Endodermal cell (in vitro differentiated cells): ENCODE data around the gene TRAK1. TPM values are rescaled to one million over a fixed set of nuclear protein-coding genes. Genes with fewer than 3 reads are reported as not detected.

Source experiments
- DNase-seq: peaks from one replicate; pipeline ENCODE4 v3.0.0-alpha.2; 2017
- H3K27ac ChIP-seq: 2 replicates; pipeline ENCODE4 v1.5.1; 2013; ENCODE audit warnings: mild to moderate bottlenecking, low read depth, low read length, moderate library complexity
- H3K27me3 ChIP-seq: 2 replicates; pipeline ENCODE4 v1.6.1; 2013; ENCODE audit warnings: mild to moderate bottlenecking, low read length, moderate library complexity; ENCODE audit not compliant: insufficient read depth, control insufficient read depth, poor library complexity, severe bottlenecking
- H3K36me3 ChIP-seq: 2 replicates; pipeline ENCODE4 v1.7.0; 2013; ENCODE audit warnings: mild to moderate bottlenecking, low read length, moderate library complexity; ENCODE audit not compliant: control insufficient read depth, insufficient read depth
- H3K4me1 ChIP-seq: one replicate; pipeline ENCODE4 v1.7.0; 2013; ENCODE audit warnings: low read length; ENCODE audit not compliant: control insufficient read depth, insufficient read depth
- H3K4me3 ChIP-seq: 2 replicates; pipeline ENCODE4 v1.5.1; 2013; ENCODE audit warnings: mild to moderate bottlenecking, low read length, moderate library complexity
- H3K9ac ChIP-seq: 2 replicates; pipeline ENCODE4 v1.6.1; 2013; ENCODE audit warnings: mild to moderate bottlenecking, low read length, moderate library complexity; ENCODE audit not compliant: poor library complexity, severe bottlenecking; ENCODE audit errors: extremely low read depth
- H3K9me3 ChIP-seq: 2 replicates; pipeline ENCODE4 v1.6.1; 2013; ENCODE audit warnings: mild to moderate bottlenecking, low read length, moderate library complexity; ENCODE audit not compliant: control insufficient read depth
- H3K27ac Mint-ChIP-seq: 2 replicates; pipeline ENCODE4 v1.8.0; 2020; ENCODE audit warnings: mixed read lengths
- H3K27me3 Mint-ChIP-seq: 2 replicates; pipeline ENCODE4 v1.8.0; 2021; ENCODE audit warnings: mild to moderate bottlenecking, mixed read lengths; ENCODE audit not compliant: insufficient read depth
- H3K36me3 Mint-ChIP-seq: 2 replicates; pipeline ENCODE4 v1.8.0; 2020; ENCODE audit warnings: low read depth, mixed read lengths
- H3K4me1 Mint-ChIP-seq: 2 replicates; pipeline ENCODE4 v1.8.0; 2020; ENCODE audit warnings: mixed read lengths
- H3K4me3 Mint-ChIP-seq: 2 replicates; pipeline ENCODE4 v1.8.0; 2020; ENCODE audit warnings: mild to moderate bottlenecking, moderate library complexity, mixed read lengths
- H3K9me3 Mint-ChIP-seq: 2 replicates; pipeline ENCODE4 v1.8.0; 2020; ENCODE audit warnings: mild to moderate bottlenecking, mixed read lengths
- CTCF ChIP-seq: fragments of 200-600 bp; sonication (generic); conservative IDR thresholded peaks from 2 replicates; pipeline ENCODE4 v1.5.0; 2021; ENCODE audit warnings: antibody characterized with exemption, mild to moderate bottlenecking
- WGBS, 2 experiments: methylation state at CpG; one replicate each; pipeline versions ENCODE4 v1.1.5 to v1.1.7; 2013; ENCODE audit warnings: missing lambda C conversion rate in 2 of 2, mixed read lengths in 1 of 2; ENCODE audit not compliant: insufficient coverage in 1 of 2, insufficient read length in 1 of 2; 5-methylcytosine and 5-hydroxymethylcytosine counted together
- total RNA-seq, 2 donors: library from RNA; stranded (reverse); fragmentation: NEBNext Ultra II Directional in 1 of 2; extraction: Animal tissue kit (Norgen Biotek cat#: 25700) in 1 of 2; gene quantifications; 2 replicates in 1 of 2; 3 replicates in 1 of 2; pipeline ENCODE4 v1.2.1, GENCODE V29; 2021

Gene TRAK1
- total RNA-seq, 2 donors from 2014 or later, result 29.8 to 31.0 TPM

GRCh38 chr3:42099020-42099765, 8.0 kb downstream of the TRAK1 start:
- no peak overlapping the region for H3K9ac ChIP-seq
- peaks cover 2% of the 10 kb centered on the region for H3K4me1 Mint-ChIP-seq
- no peak overlapping the region for H3K27ac ChIP-seq
- DNase-seq, result no peak
- no peak overlapping the region for H3K27ac Mint-ChIP-seq
- no peaks in the 10 kb centered on the region for H3K27me3 Mint-ChIP-seq
- WGBS, 2 experiments, result 79 to 86% methylated on average over 10 to 19 of the region's 19 CpGs
- H3K9me3 Mint-ChIP-seq, result peaks cover 14% of the 10 kb centered on the region
- no peak overlapping the region for H3K4me3 Mint-ChIP-seq
- H3K36me3 Mint-ChIP-seq, result peaks cover 18% of the 10 kb centered on the region
- no peaks in the 10 kb centered on the region for H3K27me3 ChIP-seq
- peaks cover 5% of the 10 kb centered on the region for H3K9me3 ChIP-seq
- no peak overlapping the region for H3K4me3 ChIP-seq
- peaks cover 15% of the 10 kb centered on the region for H3K36me3 ChIP-seq
- no peak for TF ChIP-seq CTCF
- peaks cover 2% of the 10 kb centered on the region for H3K4me1 ChIP-seq

- peaks cover 2% of the 10 kb centered on the region for H3K4me1 Mint-ChIP-seq
- peaks cover 29% of the 10 kb centered on the region for H3K36me3 Mint-ChIP-seq
- 95% methylated on average over 4 of the region's 4 CpGs for WGBS, 2 experiments
- Histone ChIP-seq H3K9ac (no peak overlapping the region), H3K36me3 (peaks cover 15% of the 10 kb centered on the region), H3K9me3 (peaks cover 5% of the 10 kb centered on the region), H3K4me3 (no peak overlapping the region), H3K4me1 (peaks cover 2% of the 10 kb centered on the region), H3K27ac (no peak overlapping the region), H3K27me3 (no peaks in the 10 kb centered on the region)
- H3K4me3 Mint-ChIP-seq, result no peak overlapping the region
- H3K27ac Mint-ChIP-seq, result no peak overlapping the region
- H3K9me3 Mint-ChIP-seq, result peaks cover 23% of the 10 kb centered on the region
- no peak for DNase-seq
- no peak for TF ChIP-seq CTCF
- H3K27me3 Mint-ChIP-seq, result no peaks in the 10 kb centered on the region
Observed at GRCh38 chr3:42101048-42101447, 9.9 kb downstream of the TRAK1 start.

- peaks cover 2% of the 10 kb centered on the region for H3K4me1 Mint-ChIP-seq
- no peak overlapping the region for H3K4me3 ChIP-seq
- H3K36me3 Mint-ChIP-seq, result peaks cover 31% of the 10 kb centered on the region
- H3K9me3 ChIP-seq, result peaks cover 5% of the 10 kb centered on the region
- no peak overlapping the region for H3K4me3 Mint-ChIP-seq
- TF ChIP-seq CTCF, result no peak
- no peak overlapping the region for H3K27ac Mint-ChIP-seq
- peaks cover 24% of the 10 kb centered on the region for H3K9me3 Mint-ChIP-seq
- no peak for DNase-seq
- H3K36me3 ChIP-seq, result peaks cover 14% of the 10 kb centered on the region
- WGBS, 2 experiments, result 88 to 91% methylated on average over 1 of the region's 1 CpG
- no peaks in the 10 kb centered on the region for H3K27me3 ChIP-seq
- no peak overlapping the region for H3K27ac ChIP-seq
- H3K9ac ChIP-seq, result no peak overlapping the region
- H3K27me3 Mint-ChIP-seq, result no peaks in the 10 kb centered on the region
- H3K4me1 ChIP-seq, result peaks cover 2% of the 10 kb centered on the region
Observed at GRCh38 chr3:42101481-42101880, 10.3 kb downstream of the TRAK1 start.
